Right ventricle myocardium inferior (tissue), 1 donor: Measurements from ENCODE around the gene FMN2. TPM values are rescaled to one million over a fixed set of nuclear protein-coding genes. Genes with fewer than 3 reads are reported as not detected.

ENCODE experiments used
- ATAC-seq: fragments of 200-7000 bp; cut with Tn5 transposase; one replicate; pipeline ENCODE4 v1.9.1; 2020; ENCODE audit warnings: mild to moderate bottlenecking, moderate library complexity
- DNase-seq: peaks from one replicate; pipeline ENCODE4 v3.0.0; 2021; ENCODE audit errors: missing footprints
- intact Hi-C: fragments of 100-400 bp; cut with DNase I; formaldehyde crosslinking; loops from one replicate; pipeline ENCODE4 v1.11.0; 2022
- total RNA-seq: library from RNA; stranded (reverse); fragmentation: NEBNext Ultra II Directional; extraction: Animal tissue kit (Norgen Biotek cat#: 25700); gene quantifications from one replicate; pipeline ENCODE4 v1.2.1, GENCODE V29; 2021
- donor health status: DM: no; HTN: yes; CAD: no; lungs with severe emphysema.

FMN2 gene
- total RNA-seq, 1 donor from 2014 or later, result not detected

DNA sequence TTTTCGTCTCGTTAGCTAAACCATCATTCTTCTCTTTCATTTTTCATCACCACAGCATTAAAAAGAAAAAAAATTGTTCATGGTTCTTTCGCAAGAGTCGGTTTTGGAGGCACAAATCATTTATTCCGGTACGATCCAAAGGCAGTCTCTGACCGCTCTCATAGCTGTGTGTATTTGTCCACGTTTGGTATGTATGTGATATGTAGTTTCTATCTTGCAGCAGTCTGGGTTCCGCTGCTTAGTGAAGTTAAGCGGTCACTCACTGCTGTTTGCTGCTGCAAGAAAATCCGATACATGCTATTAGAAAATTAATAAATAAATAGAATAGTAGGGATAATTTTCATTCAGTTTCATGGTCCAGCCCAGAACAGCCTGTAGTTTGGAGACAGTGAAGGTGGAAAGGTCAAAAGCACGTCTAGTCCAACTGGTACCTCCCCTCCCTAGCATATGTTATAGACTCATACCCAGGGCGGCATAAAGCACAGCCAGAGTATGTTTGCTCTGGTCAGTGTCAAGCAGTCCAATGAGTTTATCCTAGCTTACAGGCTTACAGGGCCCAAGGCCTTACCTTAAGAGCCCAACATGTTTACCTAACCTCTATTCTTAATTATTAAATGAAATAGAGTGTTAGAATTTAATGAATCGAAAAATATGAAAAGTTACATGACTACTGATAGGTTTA is 2.5 kb downstream of the FMN2 start:
- DNase-seq (no peak), ATAC-seq (no peak)
- intact Hi-C loops, result no loop called here

DNA sequence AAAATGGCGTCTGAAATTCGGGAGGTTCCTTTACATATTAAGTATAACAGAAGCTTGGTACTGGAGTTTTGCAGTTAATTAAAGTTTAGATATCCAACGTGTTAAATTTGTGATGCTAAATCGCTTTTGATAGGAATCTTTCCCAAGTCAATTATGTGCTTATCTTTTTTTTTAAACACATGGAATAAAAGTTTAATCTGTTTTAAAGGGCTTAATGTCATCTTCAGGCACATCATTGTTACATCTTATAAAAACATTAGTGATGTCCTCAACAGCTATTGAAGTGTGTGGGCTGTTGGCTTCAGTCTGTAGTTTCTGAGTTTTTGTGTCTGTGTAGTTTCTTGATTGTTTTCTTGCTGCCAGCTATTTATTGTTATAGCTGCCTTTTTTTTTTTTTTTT is 5.3 kb downstream of the FMN2 start:
- ATAC-seq (no peak), DNase-seq (no peak)
- intact Hi-C loops, result no loop called here

DNA sequence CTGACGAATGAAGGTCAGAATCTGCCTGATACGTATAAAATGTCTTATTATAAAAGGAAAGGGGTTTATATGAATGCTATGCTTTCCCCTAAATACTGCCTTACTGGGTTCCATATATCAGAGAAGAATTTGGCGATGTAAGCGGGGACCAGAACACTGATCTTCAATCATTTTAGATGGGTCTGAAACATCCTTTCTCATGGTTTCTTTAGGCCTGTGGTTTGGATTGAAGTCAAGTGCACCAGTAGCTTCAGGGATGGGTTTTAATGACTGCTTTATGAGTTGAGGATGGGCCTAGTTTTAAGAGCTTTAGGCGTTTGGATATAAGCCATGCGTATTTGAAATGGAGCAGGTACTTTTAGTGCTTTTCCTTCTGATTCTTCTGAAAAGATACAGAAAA is 6.9 kb downstream of the FMN2 start:
- DNase-seq, result no peak
- no peak for ATAC-seq
- intact Hi-C loops, result no loop called here

DNA sequence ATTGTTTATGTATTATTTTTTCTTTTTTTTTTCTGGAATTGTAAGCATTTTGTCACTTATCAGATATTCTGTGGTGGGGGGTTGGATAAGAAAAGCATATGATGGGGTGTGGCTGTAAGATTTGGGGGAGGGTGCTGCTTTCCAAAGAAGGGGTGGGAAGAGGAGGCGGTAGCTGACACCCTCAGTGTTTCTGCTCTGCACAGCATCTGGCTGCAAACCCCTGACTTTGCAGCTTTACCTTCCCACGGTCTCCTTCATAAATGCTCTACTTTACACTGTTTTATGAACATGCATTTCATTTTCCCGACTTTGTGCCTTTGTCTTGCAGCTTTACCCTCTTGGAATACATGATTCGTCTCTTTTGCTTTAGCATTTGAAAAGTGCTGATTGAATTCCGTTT is 7.6 kb downstream of the FMN2 start:
- no peak for ATAC-seq
- DNase-seq, result no peak
- intact Hi-C loops, result no loop called here

DNA sequence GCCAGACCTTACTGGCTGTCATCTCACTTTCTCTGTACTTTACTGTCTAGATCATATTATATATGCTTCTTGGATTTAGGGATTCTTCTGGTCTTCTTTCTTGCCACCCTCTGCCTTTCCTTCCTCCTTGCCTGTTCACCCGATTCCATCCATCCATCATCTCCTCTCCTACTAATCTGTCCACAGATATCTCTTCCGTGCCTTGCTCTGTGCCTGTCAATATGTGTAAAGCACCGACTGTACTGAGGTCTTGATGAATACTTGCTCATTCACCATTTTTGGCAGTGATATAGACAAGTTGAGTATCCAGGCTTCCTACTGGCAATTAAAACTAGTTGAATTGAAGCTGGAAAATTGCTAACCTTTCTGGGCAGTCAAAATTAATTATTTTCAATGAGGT is 8.1 kb downstream of the FMN2 start:
- ATAC-seq, result no peak
- DNase-seq, result no peak
- intact Hi-C loops, result no loop called here

DNA sequence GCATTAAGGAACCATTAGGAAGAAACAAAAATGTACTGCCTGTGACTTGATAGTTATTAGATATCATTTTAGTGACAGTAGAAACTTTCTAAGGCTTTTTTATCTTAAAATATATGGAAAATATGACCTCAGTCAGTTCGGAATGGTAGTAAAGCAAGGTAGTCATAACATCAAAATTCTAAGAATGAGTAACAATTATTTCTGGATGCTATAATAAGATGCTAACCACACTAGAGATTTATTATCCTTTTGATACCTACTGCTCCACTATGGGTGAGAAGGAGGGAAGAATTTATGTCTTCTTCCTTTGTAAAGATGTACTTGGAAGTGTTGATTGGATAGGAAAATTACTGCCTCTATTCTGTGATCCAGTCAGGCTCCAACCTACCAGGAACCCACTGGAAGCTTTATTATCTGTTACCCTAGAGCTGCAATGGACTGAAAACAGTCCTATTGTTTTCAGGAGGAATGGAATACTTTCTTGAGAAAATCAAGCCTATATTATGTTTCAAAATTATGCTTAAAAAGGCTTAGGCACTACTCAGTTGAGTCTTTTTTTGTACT is 8.8 kb downstream of the FMN2 start:
- no peak for DNase-seq
- intact Hi-C loops, result no loop called here
- ATAC-seq, result no peak

DNA sequence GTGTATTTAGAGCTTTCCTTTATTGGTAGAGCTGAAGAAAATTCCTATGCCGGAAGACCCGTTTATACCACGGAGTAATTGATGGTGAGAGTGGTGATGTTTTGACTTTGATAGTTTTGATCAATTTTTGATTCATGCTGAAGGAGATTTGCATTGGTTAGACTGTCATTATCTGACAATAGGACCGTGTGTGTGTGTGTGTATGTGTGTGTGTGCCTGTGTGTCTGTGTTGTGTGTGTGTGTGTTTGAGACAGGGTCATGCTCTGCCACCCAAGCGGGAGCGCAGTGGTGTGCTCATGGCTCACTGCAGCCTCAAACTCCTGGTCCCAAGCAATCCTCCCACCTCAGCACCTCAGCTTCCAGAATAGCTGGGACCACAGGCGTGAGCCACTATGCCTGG is 9.6 kb downstream of the FMN2 start:
- intact Hi-C loops, result no loop called here
- ATAC-seq, result no peak

DNA sequence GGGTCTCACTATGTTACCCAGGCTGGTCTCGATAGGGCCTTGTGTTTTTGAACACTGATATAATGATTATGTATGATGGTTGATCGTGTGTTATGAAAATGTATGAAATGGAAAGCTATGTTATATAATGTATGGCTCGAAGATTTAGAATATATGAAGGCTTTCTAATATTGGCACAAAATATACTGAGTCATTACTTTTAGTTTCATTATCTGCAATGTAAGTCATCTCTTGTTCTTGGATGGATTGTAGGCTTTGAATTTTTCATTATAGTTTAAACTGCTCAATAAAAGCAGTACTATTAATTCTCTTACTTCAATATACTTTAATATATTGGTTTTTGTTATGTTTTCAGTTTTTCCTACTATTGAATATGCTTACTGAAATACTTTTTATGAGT is 10.1 kb downstream of the FMN2 start:
- DNase-seq (no peak), ATAC-seq (no peak)
- intact Hi-C loops, result no loop called here

More for the DNA sequence above, 9.6 kb downstream of the FMN2 start:
- no peak for DNase-seq

DNA sequence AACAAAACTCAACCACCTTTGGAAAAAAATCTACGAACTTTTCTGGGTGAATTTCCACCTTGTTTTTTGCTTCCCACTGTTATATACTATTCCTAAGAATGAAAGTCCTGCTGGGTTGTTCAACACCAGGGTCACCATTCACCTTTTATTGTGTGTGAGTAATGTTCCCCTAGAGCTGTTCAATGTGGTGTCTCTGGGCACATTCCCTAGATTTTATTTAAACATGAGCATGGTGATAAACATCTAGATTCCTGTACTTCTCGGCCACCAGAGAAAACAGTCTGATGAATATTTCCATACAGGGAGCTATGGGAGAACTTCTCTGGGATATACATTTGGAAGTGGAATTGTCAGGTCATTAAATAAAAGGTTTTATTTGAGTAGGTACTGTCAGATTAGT is 13.0 kb downstream of the FMN2 start:
- ATAC-seq, result no peak
- no peak for DNase-seq
- intact Hi-C loops, result no loop called here

DNA sequence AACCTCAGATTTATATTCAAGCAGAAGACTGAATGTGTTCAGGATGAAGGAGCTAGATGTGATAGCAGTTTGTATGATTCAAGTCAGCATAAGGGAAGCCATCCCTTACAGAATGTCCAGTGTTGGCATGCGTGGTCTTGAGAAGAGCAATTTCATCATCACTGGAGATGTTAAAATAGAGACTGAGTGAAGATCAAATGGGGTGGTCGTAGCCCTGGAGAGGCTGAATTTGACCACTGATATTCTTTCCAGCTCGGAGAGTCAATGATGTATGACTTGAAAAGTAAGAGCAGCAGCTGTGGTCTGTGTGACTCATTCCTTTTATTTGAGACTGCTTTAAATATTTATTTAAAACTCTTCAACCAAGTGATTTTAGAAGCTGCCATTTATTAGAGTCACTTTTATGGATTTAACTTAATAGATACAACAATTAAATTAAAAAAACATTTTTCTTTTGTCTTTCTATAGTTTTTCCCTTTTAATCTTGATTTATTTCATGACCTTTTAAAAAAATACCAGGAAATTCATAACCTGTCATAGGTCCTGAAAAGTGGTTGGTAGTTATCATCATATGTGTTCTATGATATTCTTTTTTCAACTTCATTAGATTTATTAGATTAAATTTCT is 15.5 kb downstream of the FMN2 start:
- intact Hi-C loops, result no loop called here
- no peak for DNase-seq
- ATAC-seq, result no peak

DNA sequence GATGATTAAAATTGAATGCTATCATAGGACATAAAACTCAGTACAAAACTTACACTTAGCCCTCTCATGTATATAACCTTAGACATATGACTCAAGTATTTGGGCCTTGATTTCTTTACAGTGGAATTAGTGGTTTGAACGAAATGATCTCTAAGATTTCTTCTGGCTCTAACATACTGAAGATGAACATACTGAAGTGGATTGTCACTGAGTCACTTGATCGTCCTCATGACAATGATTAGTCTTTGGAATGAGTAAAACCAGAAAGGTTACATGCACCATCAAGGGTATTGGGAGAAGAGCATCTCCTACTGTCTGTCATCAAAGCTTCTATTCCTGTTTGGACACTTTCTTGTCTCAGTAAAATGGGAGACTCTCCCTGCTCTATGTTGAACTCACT is 17.4 kb downstream of the FMN2 start:
- ATAC-seq (no peak), DNase-seq (no peak)
- intact Hi-C loops, result no loop called here

DNA sequence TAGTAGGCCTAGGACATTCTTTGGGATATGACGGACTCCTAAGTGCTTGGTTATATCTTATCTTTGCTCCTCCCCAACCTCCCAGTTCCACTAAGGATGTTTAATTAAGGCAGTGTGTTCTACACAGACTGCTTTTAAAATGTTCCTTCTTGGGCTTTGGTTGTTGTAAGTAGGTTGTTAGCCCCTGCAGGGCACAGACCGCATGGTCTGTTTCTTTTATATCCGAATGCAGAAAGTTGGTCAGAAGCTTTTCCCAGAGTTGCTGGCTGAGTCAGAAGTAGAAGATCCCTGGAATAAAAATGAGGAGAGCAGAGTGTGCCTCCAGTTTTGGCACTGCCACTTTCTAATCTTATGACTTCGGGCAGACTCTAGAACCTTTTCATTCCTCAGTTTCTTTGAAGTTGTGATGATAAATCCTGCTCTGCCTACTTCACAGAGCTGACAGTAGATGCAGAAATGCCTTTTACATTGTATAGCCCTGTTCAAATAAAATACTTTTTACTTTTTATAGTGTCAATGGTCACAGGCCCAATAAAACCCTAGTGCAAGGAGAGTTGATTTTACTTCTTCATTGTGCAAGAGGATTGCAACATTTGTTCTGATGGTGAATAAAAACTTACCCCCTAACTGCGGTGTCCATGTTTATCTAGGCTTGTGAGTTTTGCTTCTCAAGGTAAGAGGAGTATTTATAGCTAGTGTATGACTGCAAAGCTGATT is 18.4 kb downstream of the FMN2 start:
- intact Hi-C loops, result no loop called here
- DNase-seq (no peak), ATAC-seq (no peak)

DNA sequence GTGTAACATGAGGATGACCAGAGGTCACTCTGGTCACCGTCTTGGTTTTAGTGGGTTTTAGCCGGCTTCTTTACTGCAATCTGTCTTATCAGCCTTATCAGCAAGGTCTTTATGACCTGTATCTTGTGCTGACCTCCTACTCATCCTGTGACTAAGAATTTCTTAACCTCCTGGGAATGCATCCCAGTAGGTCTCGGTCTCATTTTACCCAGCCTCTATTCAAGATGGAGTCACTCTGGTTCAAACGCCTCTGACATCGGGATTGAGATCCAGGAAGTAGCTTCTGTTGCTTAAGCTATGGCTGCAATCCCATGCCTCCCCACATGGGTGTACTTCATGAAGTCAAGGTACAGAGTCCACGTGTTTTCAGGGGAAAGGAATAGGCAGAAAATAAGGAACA is 19.9 kb downstream of the FMN2 start:
- ATAC-seq (no peak), DNase-seq (no peak)
- intact Hi-C loops, result no loop called here

DNA sequence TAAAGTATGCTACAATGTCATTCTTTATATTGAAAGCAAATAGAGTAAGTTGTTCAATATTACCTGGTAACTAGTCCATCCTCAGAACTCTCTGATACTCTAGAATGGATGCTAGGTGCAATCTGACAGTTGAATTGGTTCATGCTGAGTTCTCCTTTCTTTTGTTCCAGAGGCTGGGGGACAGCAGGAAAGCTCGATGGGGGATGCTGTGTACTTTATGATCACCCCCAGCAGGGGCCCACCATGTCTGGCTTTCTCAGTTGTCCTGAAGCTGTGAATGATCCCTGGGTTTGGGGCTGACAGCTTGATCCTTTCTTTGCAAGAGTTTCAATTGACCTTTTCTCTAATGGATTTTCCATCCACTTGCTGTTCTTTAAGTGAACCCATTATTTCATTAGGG is 22.5 kb downstream of the FMN2 start:
- intact Hi-C loops, result no loop called here
- ATAC-seq, result no peak

DNA sequence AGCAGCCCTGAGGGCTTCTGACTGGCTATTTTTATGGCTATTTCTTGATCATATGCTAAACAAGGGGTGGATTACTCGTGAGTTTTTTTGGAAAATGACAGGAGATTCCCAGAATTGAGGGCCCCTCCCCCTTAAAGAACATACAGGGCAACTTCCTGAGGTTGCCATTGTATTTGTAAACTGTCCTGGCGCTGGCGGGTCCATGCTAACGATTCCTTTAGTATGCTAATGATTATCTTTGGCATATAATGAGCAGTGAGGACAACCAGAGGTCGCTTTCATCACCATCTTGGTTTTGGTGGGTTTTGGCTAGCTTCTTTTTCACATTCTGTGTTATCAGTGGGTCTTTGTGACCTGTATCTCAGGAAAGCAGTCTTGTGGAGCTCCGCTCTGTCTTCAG is 24.1 kb downstream of the FMN2 start:
- DNase-seq (no peak), ATAC-seq (no peak)
- intact Hi-C loops, result no loop called here

More for the DNA sequence above, 22.5 kb downstream of the FMN2 start:
- DNase-seq, result no peak

DNA sequence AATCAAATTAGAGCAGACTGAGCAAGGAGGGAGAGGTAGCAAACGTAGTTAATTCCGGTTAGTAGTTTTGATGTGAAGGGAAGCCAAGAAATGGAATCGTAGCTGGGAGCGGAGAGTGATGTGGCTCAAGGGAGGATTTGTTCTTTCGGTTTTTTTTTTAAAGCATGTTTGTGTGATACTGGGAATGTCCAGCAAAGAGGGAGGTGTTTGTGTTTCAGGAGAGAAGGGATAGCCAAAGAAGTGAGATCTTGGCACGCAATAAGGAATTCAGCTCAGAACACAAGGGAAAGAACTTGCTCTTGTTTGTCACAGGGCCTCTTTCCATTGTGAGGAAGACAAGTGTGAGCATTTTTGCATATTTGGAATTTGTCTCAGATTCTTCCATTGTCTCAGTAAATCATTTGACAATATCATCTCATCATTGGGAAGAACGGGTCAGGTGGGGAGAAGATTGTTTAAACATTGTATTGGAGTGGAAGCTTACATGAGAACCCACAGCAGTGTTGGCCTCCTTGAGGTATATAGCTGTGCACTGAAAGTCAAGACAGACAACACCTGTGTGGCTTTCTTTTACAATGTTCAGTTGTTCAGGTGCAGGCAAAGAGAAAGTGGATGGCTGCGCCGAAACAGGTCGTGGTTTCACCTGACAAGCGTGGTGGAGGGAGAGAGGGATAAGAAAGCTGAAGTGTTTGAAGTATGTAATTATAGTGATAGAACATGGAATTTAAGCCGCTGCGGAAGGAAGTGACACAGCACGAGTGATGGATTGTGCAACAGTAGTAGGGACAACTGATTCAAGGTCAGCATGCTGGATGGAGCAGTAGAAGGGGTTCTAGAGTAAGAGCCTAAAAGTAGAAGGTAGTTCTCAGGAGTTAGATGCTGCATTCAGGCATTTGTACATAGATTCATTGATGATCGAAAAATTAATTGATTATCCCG is 25.4 kb downstream of the FMN2 start:
- ATAC-seq, result no peak
- intact Hi-C loops, result no loop called here
- DNase-seq, result no peak

DNA sequence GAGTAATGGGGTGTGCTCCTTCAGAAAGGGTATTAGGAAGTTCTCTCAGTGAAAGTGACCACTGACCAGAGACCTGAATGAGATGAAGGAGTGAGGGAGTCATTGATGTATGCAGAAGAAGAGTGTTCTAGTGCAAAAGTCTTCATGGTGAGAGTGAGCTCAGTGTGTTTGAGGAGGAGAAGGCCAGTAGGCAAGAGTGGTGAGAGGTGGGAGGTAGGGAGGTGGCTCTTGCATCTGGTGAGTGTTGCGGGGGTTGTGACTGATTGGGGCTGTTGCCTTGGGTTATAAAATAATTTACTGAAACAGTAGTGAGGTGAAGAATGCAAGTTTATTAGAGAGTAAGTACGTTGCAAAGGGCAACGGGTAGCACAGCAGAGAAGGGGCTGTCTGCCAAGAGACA is 26.2 kb downstream of the FMN2 start:
- DNase-seq (no peak), ATAC-seq (no peak)
- intact Hi-C loops, result no loop called here

DNA sequence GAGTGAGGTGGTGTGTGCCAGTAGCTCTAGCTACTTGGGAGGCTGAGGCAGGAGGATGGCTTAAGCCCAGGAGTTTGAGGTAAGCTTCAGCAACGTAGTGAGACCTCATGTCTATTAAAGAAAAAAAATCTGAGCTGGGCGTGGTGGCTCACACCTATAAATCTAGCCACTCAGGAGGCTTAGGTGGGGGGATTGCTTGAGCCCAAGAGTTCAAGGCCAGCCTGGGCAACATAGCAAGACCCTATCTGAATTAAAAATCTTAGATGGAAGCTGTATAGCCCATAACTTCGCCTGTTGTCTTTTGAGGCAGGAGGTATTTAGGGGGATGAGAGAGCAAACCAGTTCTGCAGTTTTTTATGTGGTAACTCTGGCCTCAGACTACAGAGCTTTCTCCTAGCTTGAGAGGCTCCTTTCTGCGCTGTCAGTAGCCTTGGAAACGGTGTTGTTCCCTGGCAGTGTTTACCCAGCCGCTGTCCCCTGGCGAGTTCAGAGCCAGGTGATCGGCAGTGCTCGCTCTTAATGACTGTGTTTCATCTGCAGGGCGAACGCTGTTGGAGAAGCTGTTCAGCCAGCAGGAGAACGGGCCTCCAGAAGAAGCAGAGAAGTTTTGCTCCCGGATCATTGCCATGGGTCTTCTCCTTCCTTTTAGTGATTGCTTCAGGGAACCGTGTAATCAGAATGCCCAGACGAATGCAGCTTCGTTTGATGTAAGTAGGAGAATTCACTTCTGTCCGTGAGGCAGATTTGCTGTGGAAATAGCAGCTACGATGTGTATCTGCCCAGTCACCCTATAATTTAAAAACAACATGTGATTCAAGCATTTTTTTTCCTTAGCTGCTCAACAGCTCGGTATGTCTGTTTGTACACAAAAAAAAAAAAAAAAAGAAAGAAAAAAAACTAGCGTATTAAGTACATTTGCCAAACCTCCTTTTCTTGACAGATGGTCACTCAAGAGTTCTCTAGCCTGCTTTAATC is 31.2 kb downstream of the FMN2 start:
- intact Hi-C loops, result no loop called here
- ATAC-seq (no peak), DNase-seq (no peak)
